ENCODE data around the gene CEMIP2. TPM values are rescaled to one million over a fixed set of nuclear protein-coding genes. Genes with fewer than 3 reads are reported as not detected.

Gene CEMIP2
- total RNA-seq, 1 donor from 2014 or later = 204 TPM

DNA sequence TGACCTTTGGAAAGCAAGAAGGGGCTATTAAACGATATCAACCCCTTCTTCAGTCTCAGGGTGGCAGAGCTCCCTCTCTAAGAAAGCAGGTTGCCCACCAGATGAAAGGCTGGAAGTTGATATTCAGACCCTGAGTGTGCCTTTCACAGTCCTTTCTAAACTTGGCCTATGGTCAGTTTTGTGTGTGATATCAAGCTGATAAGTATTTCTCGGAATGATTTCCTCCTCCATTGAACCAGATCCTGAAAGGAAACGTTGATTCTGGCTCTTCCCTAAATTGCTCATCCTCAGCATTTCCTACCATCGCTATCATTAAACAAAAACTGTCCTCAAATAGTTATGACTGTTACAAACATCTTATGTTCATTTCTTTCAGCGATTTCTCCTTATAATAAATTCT lies 130.4 kb downstream of the CEMIP2 start:
- peak; percentile 29 for DNase-seq

GRCh38 chr9:71637375-71637774 lies 130.9 kb downstream of the CEMIP2 start:
- no peak for DNase-seq

DNA sequence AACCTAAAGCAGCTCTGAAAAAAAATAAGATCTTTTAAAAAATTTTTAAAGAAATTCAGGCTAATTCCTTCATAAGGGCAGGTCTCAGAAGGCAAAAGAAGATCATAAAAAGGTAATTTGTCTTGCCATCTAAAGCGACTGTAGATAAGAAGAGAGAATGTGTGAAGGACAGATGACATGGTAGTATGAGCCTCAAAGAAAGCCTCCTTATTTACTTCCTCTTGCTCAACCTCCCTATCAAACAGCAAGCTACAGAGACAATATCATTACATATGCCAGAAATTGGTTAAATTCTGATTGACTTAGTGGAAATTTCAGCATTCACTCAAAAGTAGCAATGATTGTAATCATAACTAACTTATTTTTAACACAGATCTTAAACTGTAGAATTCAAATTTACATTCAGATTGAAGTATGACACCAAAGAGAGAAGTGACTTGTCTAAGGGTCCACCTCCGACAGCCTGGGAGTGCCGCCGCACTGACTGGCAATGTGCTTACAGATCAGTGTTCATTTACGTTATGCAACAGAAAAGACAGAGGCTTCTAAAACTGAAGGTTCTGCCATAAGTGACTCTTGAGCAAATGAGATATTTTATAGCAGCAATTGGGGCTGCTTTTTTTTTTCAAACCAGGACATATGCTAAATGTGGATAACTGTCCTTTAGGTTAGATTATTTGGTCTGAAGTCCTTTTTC lies 132.0 kb downstream of the CEMIP2 start:
- DNase-seq = no peak

DNA sequence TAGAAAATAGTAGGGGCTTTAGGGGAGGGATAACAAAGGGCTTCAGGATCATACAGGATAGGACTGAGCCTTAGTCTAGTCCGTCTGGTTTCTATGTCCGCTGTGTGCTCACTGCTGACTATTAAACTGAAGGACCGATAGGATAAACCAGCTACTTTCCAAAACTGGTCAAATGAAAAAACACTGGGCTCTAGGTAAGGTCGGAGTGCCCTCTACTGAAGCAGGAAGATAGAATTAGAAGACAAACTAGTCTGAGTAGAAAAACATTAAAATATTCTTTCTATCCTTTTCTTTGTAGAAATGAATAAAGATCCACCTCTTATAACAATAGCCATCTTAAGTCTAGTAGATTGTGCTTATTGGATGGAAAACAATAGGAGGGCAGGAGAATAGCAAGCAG lies 133.6 kb downstream of the CEMIP2 start:
- DNase-seq = no peak

Other genes starting within 250 kb of the CEMIP2 start
- gene ABHD17B, start 142.7 kb upstream of the CEMIP2 start, total RNA-seq = 68.0 and 76.9 TPM in 2 replicates
- 16.6 and 19.1 TPM in 2 replicates for gene C9orf85, start 143.1 kb upstream of the CEMIP2 start, total RNA-seq